ENCODE results near the gene DIP2A. TPM values are rescaled to one million over a fixed set of nuclear protein-coding genes. Genes with fewer than 3 reads are reported as not detected.

The DIP2A gene
- total RNA-seq, 1 donor from 2014 or later = 41.0 TPM

GRCh38 chr21:46422636-46423241 lies 36.0 kb upstream of the DIP2A start:
- peaks cover 76% of the 10 kb centered on the region for H3K36me3 ChIP-seq
- no peak for TF ChIP-seq CTCF (IDR thresholded peaks at IDR 0.05)
- no peak overlapping the region for H3K4me3 ChIP-seq
- no peak for DNase-seq
- intact Hi-C loops (cut with DNase I) = no loop called here
- H3K27ac ChIP-seq = no peak overlapping the region
- H3K4me1 ChIP-seq = no peaks in the 10 kb centered on the region
- H3K27me3 ChIP-seq (ENCODE audit: low read depth) = no peaks in the 10 kb centered on the region
- ATAC-seq = no peak
- no peaks in the 10 kb centered on the region for H3K9me3 ChIP-seq

- no peaks in the 10 kb centered on the region for H3K9me3 ChIP-seq
- no peaks in the 10 kb centered on the region for H3K27me3 ChIP-seq (ENCODE audit: low read depth)
- H3K4me3 ChIP-seq = no peak overlapping the region
- ATAC-seq (no peak), DNase-seq (no peak)
- intact Hi-C loops (cut with DNase I) = no loop called here
- no peaks in the 10 kb centered on the region for H3K4me1 ChIP-seq
- no peak for TF ChIP-seq CTCF (IDR thresholded peaks at IDR 0.05)
- no peak overlapping the region for H3K27ac ChIP-seq
- peaks cover 76% of the 10 kb centered on the region for H3K36me3 ChIP-seq
Observed at GRCh38 chr21:46423546-46424038, 35.1 kb upstream of the DIP2A start.

GRCh38 chr21:46424039-46424591 lies 34.6 kb upstream of the DIP2A start:
- TF ChIP-seq CTCF (IDR thresholded peaks at IDR 0.05) = no peak
- DNase-seq (peak; percentile 45), ATAC-seq (peak; percentile 7 to 22)
- no peaks in the 10 kb centered on the region for H3K4me1 ChIP-seq
- no peaks in the 10 kb centered on the region for H3K27me3 ChIP-seq (ENCODE audit: low read depth)
- intact Hi-C loops (cut with DNase I) = no loop called here
- H3K9me3 ChIP-seq = no peaks in the 10 kb centered on the region
- no peak overlapping the region for H3K27ac ChIP-seq
- peaks cover 75% of the 10 kb centered on the region for H3K36me3 ChIP-seq
- H3K4me3 ChIP-seq = no peak overlapping the region

- Histone ChIP-seq H3K27ac (peak overlapping the region; percentile 46), H3K36me3 (peaks cover 70% of the 10 kb centered on the region)
Observed at GRCh38 chr21:46424621-46425020, 34.1 kb upstream of the DIP2A start.

GRCh38 chr21:46425041-46425440 lies 33.6 kb upstream of the DIP2A start:
- peak overlapping the region; percentile 46 for H3K27ac ChIP-seq
- DNase-seq (peak; percentile 30), ATAC-seq (no peak)
- no peaks in the 10 kb centered on the region for H3K9me3 ChIP-seq
- peaks cover 69% of the 10 kb centered on the region for H3K36me3 ChIP-seq
- no peak for TF ChIP-seq CTCF (IDR thresholded peaks at IDR 0.05)
- no peaks in the 10 kb centered on the region for H3K27me3 ChIP-seq (ENCODE audit: low read depth)
- H3K4me1 ChIP-seq = no peaks in the 10 kb centered on the region
- intact Hi-C loops (cut with DNase I) = no loop called here
- H3K4me3 ChIP-seq = no peak overlapping the region

More at GRCh38 chr21:46424621-46425020, 34.1 kb upstream of the DIP2A start:
- DNase-seq (peak; percentile 43), ATAC-seq (peak; percentile 29 to 44)
- Histone ChIP-seq H3K27me3 (ENCODE audit: low read depth) (no peaks in the 10 kb centered on the region), H3K4me3 (no peak overlapping the region), H3K4me1 (no peaks in the 10 kb centered on the region), H3K9me3 (no peaks in the 10 kb centered on the region)
- intact Hi-C loops (cut with DNase I) = no loop called here
- TF ChIP-seq CTCF (IDR thresholded peaks at IDR 0.05) = no peak
